ENCODE data around the gene PUM1.

GRCh38 chr1:30942326-30942963, 123.1 kb downstream of the PUM1 start:
- TF ChIP-seq, protein P1, sequence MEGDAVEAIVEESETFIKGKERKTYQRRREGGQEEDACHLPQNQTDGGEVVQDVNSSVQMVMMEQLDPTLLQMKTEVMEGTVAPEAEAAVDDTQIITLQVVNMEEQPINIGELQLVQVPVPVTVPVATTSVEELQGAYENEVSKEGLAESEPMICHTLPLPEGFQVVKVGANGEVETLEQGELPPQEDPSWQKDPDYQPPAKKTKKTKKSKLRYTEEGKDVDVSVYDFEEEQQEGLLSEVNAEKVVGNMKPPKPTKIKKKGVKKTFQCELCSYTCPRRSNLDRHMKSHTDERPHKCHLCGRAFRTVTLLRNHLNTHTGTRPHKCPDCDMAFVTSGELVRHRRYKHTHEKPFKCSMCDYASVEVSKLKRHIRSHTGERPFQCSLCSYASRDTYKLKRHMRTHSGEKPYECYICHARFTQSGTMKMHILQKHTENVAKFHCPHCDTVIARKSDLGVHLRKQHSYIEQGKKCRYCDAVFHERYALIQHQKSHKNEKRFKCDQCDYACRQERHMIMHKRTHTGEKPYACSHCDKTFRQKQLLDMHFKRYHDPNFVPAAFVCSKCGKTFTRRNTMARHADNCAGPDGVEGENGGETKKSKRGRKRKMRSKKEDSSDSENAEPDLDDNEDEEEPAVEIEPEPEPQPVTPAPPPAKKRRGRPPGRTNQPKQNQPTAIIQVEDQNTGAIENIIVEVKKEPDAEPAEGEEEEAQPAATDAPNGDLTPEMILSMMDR (conservative IDR thresholded peaks at IDR 0.05) = no peak
- no peak for TF ChIP-seq ZFX (IDR thresholded peaks at IDR 0.05)
